Posterior vena cava (tissue), 2 donors: ENCODE results near the gene PHF10. TPM values are rescaled to one million over a fixed set of nuclear protein-coding genes. Genes with fewer than 3 reads are reported as not detected.
"Not testable (repeated sequence)": the region's sequence is repeated elsewhere in the genome, so short reads cannot be mapped to it uniquely, and the experiment has no call there.

Source experiments
- DNase-seq: peaks from one replicate; pipeline ENCODE4 v3.0.0-alpha.2; 2020; ENCODE audit warnings: low spot score
- intact Hi-C, 2 donors: fragments of 100-400 bp; cut with DNase I; formaldehyde crosslinking; loops; one replicate each; pipeline versions ENCODE4 v1.14.1 to v1.14.2; 2022 to 2023
- total RNA-seq, 2 donors: library from RNA; stranded (reverse); fragmentation: NEBNext Ultra II Directional; extraction: Animal tissue kit (Norgen Biotek cat#: 25700); gene quantifications; one replicate each; pipeline ENCODE4 v1.2.1, GENCODE V29; 2021
- donor health status: DM: yes; HTN: yes; CAD: no.
- donor health status: DM: yes; HTN: yes; CAD: no.

PHF10 gene
- total RNA-seq, 2 donors from 2014 or later = 36.2 to 57.6 TPM

- peak; percentile 91 for DNase-seq
- intact Hi-C loops = no loop called here
Observed at GRCh38 chr6:169725125-169726048, 1.1 kb upstream of the PHF10 start.

- intact Hi-C loops = no loop called here
Observed at GRCh38 chr6:169723991-169724493, 258 bp downstream of the PHF10 start.

DNA sequence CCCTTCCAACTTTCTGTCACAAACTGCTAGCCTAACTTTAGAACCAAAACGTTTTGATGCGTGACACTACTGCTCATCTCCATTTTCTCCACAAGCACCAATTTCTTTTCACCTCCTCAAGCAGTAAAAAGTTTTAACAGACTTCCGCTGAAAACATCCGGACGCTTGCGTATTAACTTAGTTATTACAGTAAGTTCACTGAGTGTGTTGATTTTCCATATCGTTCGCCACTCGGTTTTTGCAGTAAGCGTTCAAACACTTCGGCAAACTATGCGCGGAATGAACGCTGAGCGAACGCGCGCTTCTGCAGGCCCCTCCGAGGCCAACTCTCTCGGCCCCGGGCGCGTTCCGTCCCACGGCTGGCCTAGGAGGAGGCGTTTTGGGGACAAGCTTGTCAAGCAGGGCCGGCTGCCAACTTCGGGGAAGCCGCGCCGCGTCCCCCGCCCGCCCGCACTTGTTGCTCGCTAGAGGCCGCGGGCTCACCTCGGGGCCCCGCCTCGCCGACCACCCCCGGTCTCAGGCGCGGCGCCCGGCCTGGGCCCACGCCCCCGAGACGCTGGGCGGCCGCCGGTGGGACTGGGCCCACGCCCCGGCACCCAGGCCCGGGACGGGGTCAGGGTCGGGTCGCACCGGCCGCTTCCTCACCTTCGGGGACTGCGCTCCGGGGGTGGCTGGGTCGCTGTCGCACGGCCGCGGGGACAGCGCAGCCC is 945 bp downstream of the PHF10 start:
- intact Hi-C loops = no loop called here
- peak; percentile 93 for DNase-seq

More at GRCh38 chr6:169723991-169724493, 258 bp downstream of the PHF10 start:
- peak; percentile 83 for DNase-seq

DNA sequence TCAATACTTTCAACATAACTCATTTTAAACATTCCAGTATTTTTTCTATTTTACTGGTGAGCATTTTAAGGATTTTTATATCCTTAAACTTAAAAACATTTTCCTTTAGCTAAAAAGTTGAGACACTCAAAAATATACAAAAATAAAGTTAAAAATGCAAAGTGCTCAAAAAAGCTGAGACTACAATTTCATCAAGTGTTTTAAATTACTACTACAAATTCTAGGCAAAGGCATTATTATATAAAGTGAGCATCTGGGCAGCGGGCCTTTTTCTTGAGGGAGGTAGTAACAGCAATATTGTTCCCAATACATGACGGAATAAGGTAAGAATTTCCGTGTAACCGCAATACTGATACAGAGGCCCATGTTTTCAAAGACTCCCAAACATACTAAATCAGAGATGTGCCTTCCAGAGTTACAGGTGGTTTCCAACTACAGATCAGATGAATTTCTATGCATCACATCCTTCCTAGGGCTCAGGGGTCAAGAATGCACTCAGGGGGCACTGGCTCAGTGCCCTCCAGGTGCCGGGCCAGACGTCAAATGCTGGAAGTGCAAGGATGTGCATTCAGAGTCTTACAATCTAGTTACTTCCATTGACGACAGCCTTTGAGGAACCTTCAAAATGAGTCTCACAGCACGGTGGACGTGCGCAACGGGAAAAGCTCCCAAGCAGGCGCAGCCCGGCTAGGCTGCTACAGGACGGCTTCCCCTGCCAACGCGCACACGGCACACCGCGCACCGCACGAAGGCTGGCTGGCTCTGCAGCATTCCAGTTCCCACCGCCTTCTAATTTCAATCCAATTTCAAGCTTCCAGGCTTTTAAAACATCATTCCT is 1.7 kb downstream of the PHF10 start:
- DNase-seq = peak; percentile 82
- intact Hi-C loops = no loop called here

- intact Hi-C loops = no loop called here
- DNase-seq = no peak
Observed at GRCh38 chr6:169720207-169720855, 4.0 kb downstream of the PHF10 start.

DNA sequence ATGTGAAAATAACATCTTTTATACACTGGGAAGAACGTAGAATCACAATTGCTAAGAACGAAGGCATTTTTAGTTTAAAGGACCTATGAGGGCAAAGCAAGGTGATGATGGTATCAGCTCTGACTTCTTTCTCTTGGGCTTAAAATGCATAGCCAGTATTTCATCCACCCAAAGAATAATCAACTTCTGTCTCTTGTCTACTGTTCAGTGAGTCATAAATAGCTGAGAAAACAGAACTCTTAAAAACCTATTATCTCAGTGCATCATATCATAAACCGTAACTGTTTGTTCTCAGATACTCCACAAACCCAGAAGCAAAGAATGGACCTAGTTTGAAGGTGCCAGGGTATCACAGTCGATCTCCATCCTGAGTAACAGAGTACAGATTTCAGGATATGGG is 5.2 kb downstream of the PHF10 start:
- DNase-seq = no peak
- intact Hi-C loops = no loop called here

GRCh38 chr6:169714595-169714994 is 9.7 kb downstream of the PHF10 start:
- DNase-seq = no peak
- intact Hi-C loops = no loop called here

DNA sequence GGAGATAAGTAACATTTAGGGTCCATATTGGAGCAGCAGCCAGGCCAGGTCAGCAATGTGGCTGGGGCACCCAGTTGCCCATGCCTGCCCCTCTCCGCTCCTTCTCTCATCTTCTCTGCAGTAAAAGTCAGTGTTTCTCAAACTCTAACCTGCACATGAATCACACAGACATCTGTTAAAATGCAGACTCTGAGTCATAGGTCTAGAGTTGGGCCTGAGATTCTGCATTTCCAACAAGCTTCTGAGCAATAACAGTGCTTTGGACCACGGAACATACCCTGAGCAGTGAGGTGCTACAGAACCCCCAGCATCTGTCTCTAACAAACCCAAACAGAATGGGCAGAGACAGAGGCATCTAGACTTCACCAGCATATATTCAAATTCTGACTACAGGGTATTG is 10.1 kb downstream of the PHF10 start:
- intact Hi-C loops = no loop called here
- no peak for DNase-seq

DNA sequence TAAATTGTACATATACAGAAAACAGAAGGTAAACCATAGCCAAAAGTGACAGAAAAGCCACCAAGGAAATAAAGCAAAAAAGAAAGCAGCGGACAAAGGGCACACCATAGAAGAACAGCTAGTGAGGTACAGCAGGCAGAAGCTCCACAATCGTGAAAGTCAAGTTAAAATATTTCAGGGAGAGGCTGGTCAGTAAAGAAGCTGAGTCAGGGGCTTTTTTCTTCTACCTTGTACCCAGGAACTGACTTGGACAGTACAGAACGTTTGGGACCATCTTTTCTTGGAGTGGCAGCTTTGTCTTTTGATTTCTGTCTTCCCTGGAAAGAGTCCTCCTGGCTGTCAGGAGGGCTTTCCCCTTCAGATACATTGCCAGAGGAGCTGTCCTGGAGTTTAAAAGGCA is 14.3 kb downstream of the PHF10 start:
- intact Hi-C loops = no loop called here
- DNase-seq = no peak

- intact Hi-C loops = no loop called here
- DNase-seq = no peak
Observed at GRCh38 chr6:169709293-169709692, 15.0 kb downstream of the PHF10 start.

DNA sequence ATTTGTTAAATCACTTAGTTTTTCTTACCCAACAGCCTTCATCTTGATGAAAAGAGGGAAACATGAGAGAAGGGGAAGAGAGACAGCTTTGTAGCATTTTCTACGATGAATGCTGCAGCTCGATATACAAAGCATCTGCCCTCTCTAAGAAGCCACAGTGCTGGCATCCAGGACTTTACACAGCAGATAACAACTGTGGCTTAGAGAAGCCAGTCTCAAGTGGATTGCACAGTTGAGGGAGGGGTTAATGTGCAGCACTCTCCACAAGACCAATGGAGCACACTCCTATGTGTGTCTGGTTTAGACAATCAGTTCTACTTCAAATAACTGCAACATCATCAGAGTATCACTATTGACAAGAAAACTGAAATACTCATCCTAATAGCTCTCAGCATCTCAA is 16.5 kb downstream of the PHF10 start:
- intact Hi-C loops = no loop called here
- no peak for DNase-seq

GRCh38 chr6:169702840-169703246 is 21.5 kb downstream of the PHF10 start:
- intact Hi-C loops = no loop called here
- no peak for DNase-seq

DNA sequence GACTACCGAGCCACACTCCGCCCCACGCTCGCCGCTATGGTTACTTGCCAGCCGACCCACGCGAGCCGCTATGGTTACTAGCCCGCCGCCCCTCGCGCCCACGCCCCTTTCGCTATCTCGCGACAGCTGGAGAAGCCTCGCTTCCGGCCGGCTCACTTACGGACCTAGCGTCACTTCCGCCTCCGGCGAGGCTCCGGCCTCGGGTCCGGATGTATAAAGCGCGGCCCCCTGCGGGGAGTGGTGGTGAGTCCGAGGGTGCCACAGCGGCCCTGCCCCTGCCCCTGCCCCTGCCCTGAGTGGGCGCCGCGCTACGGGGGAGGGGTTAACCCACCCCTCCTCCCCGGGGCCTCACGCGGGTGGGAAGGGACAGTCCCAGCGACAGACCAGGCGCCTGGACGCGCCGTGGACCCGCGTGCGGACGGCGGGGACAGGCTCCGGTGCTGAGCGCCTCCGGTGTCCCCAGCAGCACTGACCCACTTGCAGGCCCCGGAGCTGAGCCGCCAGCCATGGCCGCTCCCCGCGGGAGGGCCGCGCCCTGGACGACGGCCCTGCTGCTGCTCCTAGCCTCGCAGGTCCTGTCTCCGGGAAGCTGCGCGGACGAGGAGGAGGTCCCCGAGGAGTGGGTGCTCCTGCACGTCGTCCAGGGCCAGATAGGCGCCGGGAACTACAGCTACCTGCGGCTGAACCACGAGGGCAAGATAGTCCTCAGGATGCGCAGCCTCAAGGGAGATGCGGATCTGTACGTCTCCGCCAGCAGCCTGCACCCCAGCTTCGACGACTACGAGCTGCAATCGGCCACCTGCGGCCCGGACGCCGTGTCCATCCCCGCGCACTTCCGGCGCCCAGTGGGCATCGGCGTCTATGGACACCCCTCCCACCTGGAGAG is 22.1 kb downstream of the PHF10 start, which contains the start of the genes C6orf120 and WDR27:
C6orf120 (plus strand) TSS at position 173 of the 886 bp plus-strand sequence; CDS start at position 507, 334 bp downstream.
WDR27 (minus strand) TSS at position 76 of the 886 bp plus-strand sequence. CDS start 13,024 bp downstream, outside the sequence.
- DNase-seq = peak; percentile 100
- intact Hi-C loops = no loop called here

DNA sequence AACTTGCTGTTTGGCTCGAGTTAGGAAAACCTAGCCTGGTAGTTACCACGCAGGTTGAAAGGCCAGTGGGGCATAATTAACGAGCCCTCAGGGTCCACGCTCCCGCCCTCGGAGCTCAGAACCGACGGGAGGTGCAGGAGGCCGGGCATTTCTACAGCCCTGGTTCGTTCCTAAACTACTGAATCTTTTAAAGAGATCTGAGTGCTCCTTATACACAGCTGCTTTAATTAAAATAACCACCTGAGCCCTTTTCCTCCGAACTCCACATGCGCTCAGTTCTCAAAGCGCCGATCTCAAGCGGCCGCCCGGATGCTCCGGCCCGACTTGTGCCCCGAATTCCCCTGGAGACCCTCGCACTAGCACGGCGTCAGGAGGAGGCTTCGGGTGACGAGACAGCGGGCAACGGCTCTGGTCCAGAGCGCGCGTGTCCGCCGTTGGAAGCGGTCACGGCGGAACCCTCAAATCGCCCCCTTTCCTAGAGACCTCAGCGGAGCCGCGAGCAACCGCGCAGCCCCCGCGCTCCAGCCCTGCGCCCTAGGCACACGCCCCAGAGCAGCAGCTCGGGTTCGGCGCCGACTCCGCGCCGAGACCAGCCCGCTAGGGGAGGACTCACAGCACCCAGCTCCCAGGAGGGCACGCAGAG is 22.9 kb downstream of the PHF10 start:
- intact Hi-C loops = no loop called here
- DNase-seq = no peak

DNA sequence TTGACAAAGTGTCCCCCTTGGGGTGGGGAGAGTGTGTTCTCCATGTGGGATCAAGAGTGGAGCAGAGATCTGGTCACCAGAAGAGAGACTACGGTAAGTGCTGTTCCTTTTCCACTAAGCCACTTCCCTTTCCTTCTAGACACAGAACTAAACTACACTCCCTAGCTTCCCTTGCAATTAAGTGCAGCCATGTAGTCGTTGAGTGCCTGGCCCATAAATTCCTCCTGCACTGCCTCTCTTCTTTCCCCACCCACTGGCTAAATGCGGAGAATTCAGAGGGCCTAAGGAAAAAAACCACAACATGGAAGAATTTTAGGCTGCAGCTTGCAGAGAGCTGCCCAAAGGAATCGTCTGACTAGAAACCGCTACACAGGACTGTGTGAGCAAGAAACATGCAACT is 24.0 kb downstream of the PHF10 start:
- intact Hi-C loops = no loop called here
- no peak for DNase-seq

DNA sequence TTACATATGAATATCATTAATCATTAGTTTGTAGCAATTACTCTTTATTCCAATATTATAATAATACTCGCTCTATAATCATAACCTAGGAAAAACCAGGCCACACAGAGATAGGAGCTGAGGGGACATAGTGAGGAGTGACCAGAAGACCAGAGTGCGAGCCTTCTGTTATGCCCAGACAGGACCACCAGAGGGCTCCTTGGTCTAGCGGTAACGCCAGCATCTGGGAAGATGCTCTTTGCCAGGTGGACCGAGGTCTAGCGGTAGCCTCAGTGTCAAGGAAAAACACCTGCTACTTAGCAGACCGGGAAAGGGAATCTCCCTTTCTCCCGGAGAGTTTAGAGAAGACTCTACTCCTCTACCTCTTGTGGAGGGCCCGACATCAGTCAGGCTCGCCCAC is 27.2 kb downstream of the PHF10 start:
- not testable (repeated sequence) for DNase-seq

GRCh38 chr6:169695131-169695530 is 29.2 kb downstream of the PHF10 start:
- DNase-seq = no peak
- intact Hi-C loops = no loop called here

More for the DNA sequence above, 27.2 kb downstream of the PHF10 start:
- intact Hi-C loops = not testable (repeated sequence)
